OCI-LY1 (cell line): ENCODE measurements around the gene MCCC2.

Source experiments
- EZH2 ChIP-seq: fragments of 200-600 bp; sonication (generic), shearing (Covaris generic); IDR thresholded peaks from 2 replicates; pipeline ENCODE4 v1.8.0; 2017; ENCODE audit warnings: borderline replicate concordance, mixed run types, mild to moderate bottlenecking, antibody characterized with exemption, low read length, moderate library complexity, mixed read lengths
- TF ChIP-seq, protein P1 (sequence below): fragments of 200-600 bp; sonication (generic), shearing (Covaris generic); IDR thresholded peaks from 2 replicates; pipeline ENCODE4 v1.5.1; 2017; ENCODE audit warnings: mild to moderate bottlenecking, antibody characterized with exemption, low read length, moderate library complexity, mixed read lengths

DNA sequence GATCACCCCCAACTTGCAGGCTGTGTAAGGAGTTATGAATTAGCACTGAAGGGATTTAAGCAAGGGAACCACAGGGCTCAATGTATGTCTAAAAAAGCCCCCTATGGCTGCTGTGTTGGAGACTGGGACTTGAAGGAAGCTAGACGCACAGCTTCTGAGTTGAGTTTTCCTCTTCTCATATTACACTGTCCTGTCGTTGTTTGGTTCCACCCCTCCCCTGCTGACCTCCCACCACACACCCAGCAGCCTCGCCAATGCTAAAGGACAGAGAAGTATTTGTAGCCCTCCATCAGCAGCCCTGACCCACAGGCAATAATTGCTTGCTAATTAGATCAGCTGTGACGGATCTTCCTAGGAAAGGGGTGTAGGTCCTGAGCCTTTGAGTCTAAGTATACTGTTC, 116.8 kb downstream of the MCCC2 start:
- TF ChIP-seq, protein P1, sequence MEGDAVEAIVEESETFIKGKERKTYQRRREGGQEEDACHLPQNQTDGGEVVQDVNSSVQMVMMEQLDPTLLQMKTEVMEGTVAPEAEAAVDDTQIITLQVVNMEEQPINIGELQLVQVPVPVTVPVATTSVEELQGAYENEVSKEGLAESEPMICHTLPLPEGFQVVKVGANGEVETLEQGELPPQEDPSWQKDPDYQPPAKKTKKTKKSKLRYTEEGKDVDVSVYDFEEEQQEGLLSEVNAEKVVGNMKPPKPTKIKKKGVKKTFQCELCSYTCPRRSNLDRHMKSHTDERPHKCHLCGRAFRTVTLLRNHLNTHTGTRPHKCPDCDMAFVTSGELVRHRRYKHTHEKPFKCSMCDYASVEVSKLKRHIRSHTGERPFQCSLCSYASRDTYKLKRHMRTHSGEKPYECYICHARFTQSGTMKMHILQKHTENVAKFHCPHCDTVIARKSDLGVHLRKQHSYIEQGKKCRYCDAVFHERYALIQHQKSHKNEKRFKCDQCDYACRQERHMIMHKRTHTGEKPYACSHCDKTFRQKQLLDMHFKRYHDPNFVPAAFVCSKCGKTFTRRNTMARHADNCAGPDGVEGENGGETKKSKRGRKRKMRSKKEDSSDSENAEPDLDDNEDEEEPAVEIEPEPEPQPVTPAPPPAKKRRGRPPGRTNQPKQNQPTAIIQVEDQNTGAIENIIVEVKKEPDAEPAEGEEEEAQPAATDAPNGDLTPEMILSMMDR: no peak
- no peak for TF ChIP-seq EZH2
